DOHH2 (cell line): ENCODE results near the gene RIN3.

Experiments
- CTCF ChIP-seq: fragments of 200-600 bp; sonication (generic); IDR thresholded peaks from one replicate; pipeline ENCODE4 v1.5.1; 2014; ENCODE audit warnings: antibody characterized with exemption, mild to moderate bottlenecking, low read depth, low read length; ENCODE audit not compliant: poor library complexity, severe bottlenecking
- EZH2phosphoT487 ChIP-seq: fragments of 200-600 bp; sonication (generic); IDR thresholded peaks from 2 replicates; pipeline ENCODE4 v1.6.1; 2017; ENCODE audit warnings: borderline replicate concordance, mild to moderate bottlenecking, antibody characterized with exemption, low read length, moderate library complexity, mixed read lengths

- TF ChIP-seq CTCF (no peak), EZH2phosphoT487 (no peak)
Measured at GRCh38 chr14:92737206-92737605, 223.6 kb downstream of the RIN3 start.
